Activated CD4-positive, alpha-beta T cell treated with anti-CD3 and anti-CD28 coated beads, Interleukin-2, amount 10 ng/mL, durations not matched to agents 7 days and 5 days (primary cell): ENCODE data around the gene ZNF467. TPM values are rescaled to one million over a fixed set of nuclear protein-coding genes. Genes with fewer than 3 reads are reported as not detected.

Experiments used
- CTCF ChIA-PET: fragments of 350-600 bp; sonication (Branson Sonifier 250); formaldehyde crosslinking; loops from one replicate; lab custom pipeline; 2021; ENCODE audit warnings: antibody characterized with exemption; lab: Charles Lee
- POLR2A ChIA-PET: fragments of 350-600 bp; sonication (Branson Sonifier 250); formaldehyde crosslinking; loops from one replicate; lab custom pipeline; 2021; ENCODE audit warnings: antibody characterized with exemption; lab: Charles Lee
- DNase-seq: peaks from one replicate; pipeline ENCODE4 v3.0.0-alpha.2; 2020
- H3K27ac Mint-ChIP-seq: one replicate; pipeline ENCODE4 v1.8.0; 2021; ENCODE audit warnings: mild to moderate bottlenecking, moderate library complexity, mixed read lengths
- H3K27me3 Mint-ChIP-seq: one replicate; pipeline ENCODE4 v1.8.0; 2021; ENCODE audit warnings: mixed read lengths
- H3K36me3 Mint-ChIP-seq: one replicate; pipeline ENCODE4 v1.8.0; 2021; ENCODE audit warnings: low read depth, mixed read lengths
- H3K4me1 Mint-ChIP-seq: one replicate; pipeline ENCODE4 v1.8.0; 2021; ENCODE audit warnings: mixed read lengths
- H3K4me3 Mint-ChIP-seq: one replicate; pipeline ENCODE4 v1.8.0; 2021; ENCODE audit warnings: mild to moderate bottlenecking, moderate library complexity, mixed read lengths
- H3K9me3 Mint-ChIP-seq: one replicate; pipeline ENCODE4 v1.8.0; 2021; ENCODE audit warnings: mixed read lengths
- total RNA-seq, 2 experiments: library from RNA; stranded (reverse); gene quantifications; one replicate each; pipeline ENCODE4 v1.2.3, GENCODE V29; 2021

Gene ZNF467
- total RNA-seq, 2 experiments from 2014 or later: 0.15 to 0.32 TPM

- Mint-ChIP-seq H3K27me3 (peaks cover 20% of the 10 kb centered on the region), H3K9me3 (no peaks in the 10 kb centered on the region), H3K36me3 (no peaks in the 10 kb centered on the region), H3K4me1 (peaks cover 11% of the 10 kb centered on the region), H3K4me3 (peak overlapping the region; percentile 65), H3K27ac (no peak overlapping the region)
- CTCF ChIA-PET: interaction anchor here (1.5 to 1.7 kb wide), 2 partner anchors 67 to 70 kb away, joined by 6 read pairs; partner anchors contain the start of gene ZNF862
- no peak for DNase-seq
- POLR2A ChIA-PET: no interaction called here
Observed at GRCh38 chr7:149770728-149771636, 2.4 kb downstream of the ZNF467 start.

GRCh38 chr7:149769915-149770314, 3.5 kb downstream of the ZNF467 start:
- Mint-ChIP-seq H3K4me1 (peaks cover 11% of the 10 kb centered on the region), H3K27ac (no peak overlapping the region), H3K36me3 (no peaks in the 10 kb centered on the region), H3K4me3 (no peak overlapping the region), H3K9me3 (no peaks in the 10 kb centered on the region), H3K27me3 (peaks cover 14% of the 10 kb centered on the region)
- ChIA-PET POLR2A (no interaction called here), CTCF (interaction anchor here (1.7 to 3.1 kb wide), 2 partner anchors 28 to 69 kb away, joined by 6 to 11 read pairs; no protein-coding TSS in a partner anchor)
- no peak for DNase-seq

- POLR2A ChIA-PET: no interaction called here
- peaks cover 6% of the 10 kb centered on the region for H3K27me3 Mint-ChIP-seq
- CTCF ChIA-PET: interaction anchor here (0.6 to 3.1 kb wide), 2 partner anchors 27 to 679 kb away, joined by 3 to 11 read pairs; no protein-coding TSS in a partner anchor
- no peak overlapping the region for H3K4me3 Mint-ChIP-seq
- peaks cover 11% of the 10 kb centered on the region for H3K4me1 Mint-ChIP-seq
- H3K36me3 Mint-ChIP-seq: no peaks in the 10 kb centered on the region
- DNase-seq: no peak
- no peaks in the 10 kb centered on the region for H3K9me3 Mint-ChIP-seq
- no peak overlapping the region for H3K27ac Mint-ChIP-seq
Observed at GRCh38 chr7:149768931-149769330, 4.5 kb downstream of the ZNF467 start.

GRCh38 chr7:149767068-149767467, 6.3 kb downstream of the ZNF467 start:
- peaks cover 9% of the 10 kb centered on the region for H3K4me1 Mint-ChIP-seq
- no peaks in the 10 kb centered on the region for H3K9me3 Mint-ChIP-seq
- H3K27me3 Mint-ChIP-seq: peaks cover 4% of the 10 kb centered on the region
- ChIA-PET POLR2A (no interaction called here), CTCF (interaction anchor here (1.2 to 3.1 kb wide), 2 partner anchors 23 to 25 kb away, joined by 3 to 11 read pairs; no protein-coding TSS in a partner anchor)
- H3K4me3 Mint-ChIP-seq: no peak overlapping the region
- DNase-seq: no peak
- H3K27ac Mint-ChIP-seq: no peak overlapping the region
- no peaks in the 10 kb centered on the region for H3K36me3 Mint-ChIP-seq

- H3K4me1 Mint-ChIP-seq: peaks cover 6% of the 10 kb centered on the region
- H3K4me3 Mint-ChIP-seq: no peak overlapping the region
- H3K9me3 Mint-ChIP-seq: no peaks in the 10 kb centered on the region
- H3K36me3 Mint-ChIP-seq: no peaks in the 10 kb centered on the region
- ChIA-PET CTCF (interaction anchor here (0.6 kb wide), 1 partner anchor 999 kb away, joined by 3 read pairs; no protein-coding TSS in a partner anchor), POLR2A (no interaction called here)
- peaks cover 4% of the 10 kb centered on the region for H3K27me3 Mint-ChIP-seq
- H3K27ac Mint-ChIP-seq: no peak overlapping the region
- no peak for DNase-seq
Observed at GRCh38 chr7:149766135-149766675, 7.2 kb downstream of the ZNF467 start.

GRCh38 chr7:149765399-149766121, 7.8 kb downstream of the ZNF467 start:
- Mint-ChIP-seq H3K4me3 (no peak overlapping the region), H3K36me3 (no peaks in the 10 kb centered on the region), H3K4me1 (peaks cover 3% of the 10 kb centered on the region), H3K9me3 (no peaks in the 10 kb centered on the region), H3K27ac (no peak overlapping the region), H3K27me3 (peaks cover 4% of the 10 kb centered on the region)
- no peak for DNase-seq
- ChIA-PET POLR2A (no interaction called here), CTCF (no interaction called here)

- no peaks in the 10 kb centered on the region for H3K27me3 Mint-ChIP-seq
- H3K27ac Mint-ChIP-seq: no peak overlapping the region
- no peak for DNase-seq
- ChIA-PET CTCF (interaction anchor here (1.3 kb wide), 1 partner anchor 16 kb away, joined by 5 read pairs; no protein-coding TSS in a partner anchor), POLR2A (no interaction called here)
- H3K36me3 Mint-ChIP-seq: no peaks in the 10 kb centered on the region
- H3K9me3 Mint-ChIP-seq: no peaks in the 10 kb centered on the region
- H3K4me1 Mint-ChIP-seq: no peaks in the 10 kb centered on the region
- no peak overlapping the region for H3K4me3 Mint-ChIP-seq
Observed at GRCh38 chr7:149764481-149765398, 8.6 kb downstream of the ZNF467 start.

- no peak overlapping the region for H3K4me3 Mint-ChIP-seq
- no peaks in the 10 kb centered on the region for H3K9me3 Mint-ChIP-seq
- H3K36me3 Mint-ChIP-seq: no peaks in the 10 kb centered on the region
- H3K27me3 Mint-ChIP-seq: no peaks in the 10 kb centered on the region
- no peak for DNase-seq
- no peak overlapping the region for H3K27ac Mint-ChIP-seq
- no peaks in the 10 kb centered on the region for H3K4me1 Mint-ChIP-seq
- ChIA-PET POLR2A (no interaction called here), CTCF (interaction anchor here (1.1 to 1.6 kb wide), 3 partner anchors 12 to 22 kb away, joined by 4 to 5 read pairs (median 5); no protein-coding TSS in a partner anchor)
Observed at GRCh38 chr7:149763563-149764240, 9.7 kb downstream of the ZNF467 start.

GRCh38 chr7:149762610-149763009, 10.8 kb downstream of the ZNF467 start:
- DNase-seq: no peak
- no peaks in the 10 kb centered on the region for H3K4me1 Mint-ChIP-seq
- POLR2A ChIA-PET: no interaction called here
- no peak overlapping the region for H3K4me3 Mint-ChIP-seq
- H3K27ac Mint-ChIP-seq: no peak overlapping the region
- no peaks in the 10 kb centered on the region for H3K27me3 Mint-ChIP-seq
- CTCF ChIA-PET: interaction anchor here (1.1 to 1.6 kb wide), 3 partner anchors 11 to 21 kb away, joined by 4 to 7 read pairs (median 5); no protein-coding TSS in a partner anchor
- no peaks in the 10 kb centered on the region for H3K36me3 Mint-ChIP-seq
- no peaks in the 10 kb centered on the region for H3K9me3 Mint-ChIP-seq

GRCh38 chr7:149762089-149762488, 11.3 kb downstream of the ZNF467 start:
- no peaks in the 10 kb centered on the region for H3K9me3 Mint-ChIP-seq
- no peaks in the 10 kb centered on the region for H3K36me3 Mint-ChIP-seq
- H3K4me3 Mint-ChIP-seq: no peak overlapping the region
- no peak overlapping the region for H3K27ac Mint-ChIP-seq
- CTCF ChIA-PET: interaction anchor here (1.2 to 2.0 kb wide), 3 partner anchors 11 to 32 kb away, joined by 4 to 7 read pairs (median 5); no protein-coding TSS in a partner anchor
- H3K27me3 Mint-ChIP-seq: no peaks in the 10 kb centered on the region
- POLR2A ChIA-PET: no interaction called here
- no peak for DNase-seq
- no peaks in the 10 kb centered on the region for H3K4me1 Mint-ChIP-seq

- no peak for DNase-seq
- Mint-ChIP-seq H3K4me3 (no peak overlapping the region), H3K36me3 (no peaks in the 10 kb centered on the region), H3K4me1 (no peaks in the 10 kb centered on the region), H3K9me3 (no peaks in the 10 kb centered on the region), H3K27ac (no peak overlapping the region), H3K27me3 (no peaks in the 10 kb centered on the region)
- POLR2A ChIA-PET: no interaction called here
- CTCF ChIA-PET: interaction anchor here (1.0 to 2.0 kb wide), 3 partner anchors 14 to 53 kb away, joined by 3 to 4 read pairs (median 3); no protein-coding TSS in a partner anchor
Observed at GRCh38 chr7:149761307-149761706, 12.1 kb downstream of the ZNF467 start.
